HG03025 (cell line): ENCODE results near the gene ATL2.
"Not testable (repeated sequence)": the region's sequence is repeated elsewhere in the genome, so short reads cannot be mapped to it uniquely, and the experiment has no call there.

Source experiments
- ATAC-seq: cut with Tn5 transposase; IDR thresholded peaks from one replicate; pipeline ENCODE4 v1.9.1; 2021; ENCODE audit warnings: mild to moderate bottlenecking, moderate library complexity; ENCODE audit not compliant: unreplicated experiment, low FRiP score

Gene ATL2

DNA sequence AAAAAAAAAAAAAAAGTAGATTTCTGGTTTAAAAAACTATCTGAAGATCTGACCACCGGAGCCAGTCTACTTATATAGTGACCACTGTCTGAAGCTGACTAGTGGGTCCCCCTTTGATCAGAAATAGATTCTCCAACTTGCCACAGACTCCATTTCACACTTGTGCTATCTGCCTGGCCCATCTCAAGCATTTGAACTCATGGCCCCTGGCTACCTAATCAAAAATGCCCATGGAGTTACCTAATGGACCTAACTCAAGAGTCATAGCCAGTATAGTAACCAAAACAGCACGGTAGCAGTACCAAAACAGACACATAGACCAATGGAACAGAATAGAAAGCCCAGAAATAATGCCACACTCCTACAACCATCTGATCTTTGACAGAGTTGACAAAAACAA lies 17.0 kb upstream of the ATL2 start:
- no peak for ATAC-seq

GRCh38 chr2:38390947-38391346 lies 13.9 kb upstream of the ATL2 start:
- ATAC-seq = no peak

- ATAC-seq = no peak
Measured at GRCh38 chr2:38387887-38388286, 10.8 kb upstream of the ATL2 start.

GRCh38 chr2:38386821-38387220 lies 9.7 kb upstream of the ATL2 start:
- no peak for ATAC-seq

DNA sequence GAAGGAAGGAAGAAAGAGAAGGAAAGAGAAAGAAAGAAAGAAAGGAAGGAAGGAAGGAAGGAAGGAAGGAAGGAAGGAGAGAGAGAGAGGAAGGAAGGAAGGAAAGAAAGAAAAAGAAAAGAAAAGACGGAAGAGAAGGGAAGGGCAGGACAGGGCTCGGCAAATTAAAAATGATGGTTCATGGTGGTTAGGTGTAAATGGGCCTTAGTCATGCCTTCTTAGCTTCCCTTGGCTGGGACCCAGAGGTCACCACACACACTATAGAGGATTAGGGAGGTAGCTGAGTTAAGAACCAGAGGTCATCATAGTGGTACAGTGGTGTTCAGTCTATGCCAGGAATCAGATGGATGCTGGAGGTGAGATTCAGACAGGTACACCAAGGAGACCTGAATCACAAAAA lies 9.3 kb upstream of the ATL2 start:
- ATAC-seq = no peak

DNA sequence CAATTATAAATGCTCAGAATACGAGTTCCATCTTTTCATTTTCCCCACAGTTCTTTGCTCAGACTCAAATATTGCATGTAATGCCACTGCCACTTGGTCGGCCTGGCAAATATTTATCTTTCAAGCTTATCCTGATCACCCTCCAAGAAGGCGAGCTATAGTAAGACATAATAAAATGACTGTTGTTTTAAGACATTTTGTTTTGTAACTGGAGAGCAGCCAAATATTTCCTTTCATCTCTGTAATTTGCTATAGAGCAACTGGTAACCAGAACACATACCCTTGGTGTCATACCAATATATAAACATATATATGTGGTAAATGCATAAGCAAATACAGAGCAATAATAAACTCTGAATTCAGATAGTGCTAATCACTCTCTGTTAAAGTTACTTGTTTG lies 7.3 kb upstream of the ATL2 start:
- no peak for ATAC-seq

DNA sequence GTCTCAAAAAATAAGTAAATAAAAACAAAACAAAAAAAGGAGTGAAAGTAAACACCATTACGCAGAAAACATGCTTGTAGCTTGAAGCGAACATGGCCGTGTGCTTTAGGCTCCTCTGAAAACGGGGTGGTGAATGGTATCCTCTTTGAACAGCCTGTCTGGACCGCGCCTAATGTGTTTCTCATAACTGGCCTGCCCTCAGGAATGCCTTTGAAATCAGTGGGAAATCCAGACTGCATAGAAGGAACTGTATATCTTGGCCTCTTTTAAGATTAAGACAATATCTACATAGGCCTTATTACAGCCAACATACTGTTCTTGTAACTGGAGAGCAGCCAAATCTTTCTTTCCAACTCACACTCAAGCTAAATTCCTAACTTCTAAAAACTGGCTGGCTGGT lies 6.7 kb upstream of the ATL2 start:
- ATAC-seq = not testable (repeated sequence)

DNA sequence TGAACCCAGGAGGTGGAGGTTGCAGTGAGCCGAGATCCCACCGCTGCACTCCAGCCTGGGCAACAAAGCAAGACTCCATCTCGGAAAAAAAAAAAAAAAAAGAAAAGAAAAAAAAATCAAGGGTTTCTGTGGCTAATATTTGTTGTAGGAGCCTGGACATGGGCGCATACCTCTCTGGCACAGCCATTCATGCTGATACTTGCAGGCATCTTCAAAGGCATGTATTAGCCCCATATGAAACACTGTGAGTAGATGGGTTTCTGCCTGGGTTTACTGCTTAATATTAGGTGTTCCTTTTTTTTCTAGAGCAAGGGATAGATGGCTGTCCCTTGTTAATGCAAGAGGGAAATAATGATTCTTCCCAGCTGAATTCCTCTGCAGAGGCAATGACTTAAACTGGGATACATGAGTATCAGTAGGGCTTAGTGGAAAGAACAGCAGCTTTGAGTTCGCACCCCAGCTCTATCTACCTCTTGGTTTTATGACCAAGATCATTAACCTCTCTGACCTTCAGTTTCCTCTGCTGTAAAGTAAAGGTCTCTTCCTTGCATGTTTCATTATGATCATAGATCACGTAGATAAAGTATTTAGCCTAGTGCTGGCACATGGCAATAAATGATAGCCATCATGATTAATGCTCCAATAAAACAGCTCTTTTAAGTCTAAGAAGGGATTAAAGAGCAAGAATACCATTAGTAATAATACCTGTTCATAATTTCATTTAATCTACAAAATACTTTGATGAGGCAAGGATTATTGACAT lies 4.5 kb upstream of the ATL2 start:
- ATAC-seq = no peak

GRCh38 chr2:38380397-38381130 lies 3.5 kb upstream of the ATL2 start:
- ATAC-seq = no peak

DNA sequence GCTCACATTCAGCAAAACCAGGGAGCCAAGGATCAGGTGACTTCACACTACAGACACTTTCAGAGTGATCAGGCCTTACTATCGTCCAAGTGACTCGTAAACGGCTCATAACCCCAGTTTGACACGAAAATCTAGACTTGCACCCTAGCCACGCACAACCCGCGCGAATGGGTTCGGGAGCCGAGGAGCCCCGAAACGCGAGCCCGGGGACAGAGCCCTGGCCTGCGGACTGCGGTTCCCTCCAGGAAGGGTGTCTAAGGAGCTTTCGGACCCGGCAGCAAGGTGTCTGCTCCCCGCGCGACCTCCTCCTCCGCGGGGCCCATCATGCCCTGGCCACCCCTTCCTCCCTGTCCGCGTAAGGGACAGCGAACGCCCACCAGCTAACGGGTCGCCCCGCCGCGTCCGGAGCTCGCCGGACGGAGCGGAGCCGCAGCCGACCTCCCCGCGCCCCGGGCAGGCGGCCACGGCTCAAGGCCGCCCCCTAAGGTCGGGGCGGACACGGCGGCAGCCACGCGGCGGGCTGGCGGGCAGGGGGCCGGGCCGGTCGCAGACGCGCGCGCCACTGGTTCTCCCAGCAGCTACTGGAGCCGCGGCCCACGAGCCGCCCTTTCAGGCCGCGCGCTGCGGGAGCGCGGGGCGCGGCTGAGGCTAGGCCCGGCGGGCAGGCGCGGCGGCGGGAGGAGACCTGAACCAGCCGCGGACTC lies 575 bp downstream of the ATL2 start:
- ATAC-seq = peak; percentile 67

- ATAC-seq = no peak
Measured at GRCh38 chr2:38375696-38376345, 1.3 kb downstream of the ATL2 start.

GRCh38 chr2:38374984-38375383 lies 2.1 kb downstream of the ATL2 start:
- no peak for ATAC-seq

GRCh38 chr2:38371235-38371634 lies 5.8 kb downstream of the ATL2 start:
- ATAC-seq = no peak

DNA sequence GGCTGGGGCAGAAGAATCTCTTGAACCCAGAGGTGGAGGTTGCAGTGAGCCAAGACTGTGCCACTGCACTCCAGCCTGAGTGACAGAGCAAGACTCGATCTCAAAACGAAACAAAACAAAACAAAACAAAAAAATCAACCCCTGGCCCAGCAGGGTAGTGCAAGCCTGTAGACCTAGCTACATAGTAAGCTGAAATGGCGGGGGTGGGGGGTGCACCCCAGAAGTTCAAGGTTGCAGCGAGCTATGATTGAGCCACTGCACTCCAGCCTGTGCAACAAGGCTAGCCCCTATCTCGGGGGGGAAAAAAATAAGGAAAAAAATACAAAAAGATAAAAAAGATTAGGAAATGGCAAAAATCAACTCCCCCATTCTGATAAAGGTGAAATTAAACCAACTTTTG lies 6.4 kb downstream of the ATL2 start:
- no peak for ATAC-seq

GRCh38 chr2:38362232-38362631 lies 14.8 kb downstream of the ATL2 start:
- ATAC-seq = no peak

- no peak for ATAC-seq
Measured at GRCh38 chr2:38360177-38360576, 16.9 kb downstream of the ATL2 start.

DNA sequence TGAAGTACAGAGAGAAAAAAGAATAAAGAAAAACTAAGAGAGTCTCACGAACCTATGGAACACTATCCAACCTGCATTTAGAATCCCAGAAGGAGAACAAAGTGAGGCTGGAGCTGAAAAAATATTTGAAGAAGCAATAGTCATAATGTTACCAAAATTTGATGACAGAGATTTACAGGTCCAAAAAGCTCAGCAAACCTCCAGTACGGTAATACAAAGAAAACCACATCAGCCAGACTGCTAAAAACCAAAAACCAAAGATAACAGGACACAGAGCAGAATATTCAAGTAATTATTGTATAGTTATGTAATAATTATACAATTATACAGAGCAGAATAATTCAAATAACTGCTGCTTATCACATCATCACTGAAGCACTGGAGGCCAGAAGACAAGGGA lies 23.7 kb downstream of the ATL2 start:
- no peak for ATAC-seq

DNA sequence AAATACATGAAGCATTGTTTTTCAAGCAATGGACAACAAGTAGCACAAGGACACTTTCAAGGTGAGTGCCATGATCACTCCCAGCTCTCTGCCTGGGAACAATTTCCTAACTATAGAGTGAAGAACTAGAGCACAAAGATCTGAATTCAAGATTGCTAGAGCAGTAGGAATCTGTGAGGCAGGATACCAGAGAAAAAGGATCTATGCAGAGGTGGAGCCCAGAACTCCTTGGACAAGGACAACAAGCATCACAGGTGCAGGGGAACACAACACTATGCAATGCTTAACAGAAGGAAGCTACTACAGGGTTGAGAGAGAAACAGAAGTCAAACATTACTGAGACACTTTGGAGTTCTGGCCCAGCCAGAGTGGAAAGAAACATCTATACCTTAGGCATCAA lies 24.7 kb downstream of the ATL2 start:
- no peak for ATAC-seq

- ATAC-seq = no peak
Measured at GRCh38 chr2:38345323-38346038, 31.6 kb downstream of the ATL2 start.

- no peak for ATAC-seq
Measured at GRCh38 chr2:38344813-38345212, 32.3 kb downstream of the ATL2 start.
